ENCODE measurements around the gene MTUS2.
A peak's percentile ranks its signal among the peaks of the same experiment; 100 is the strongest.

MTUS2 gene

DNA sequence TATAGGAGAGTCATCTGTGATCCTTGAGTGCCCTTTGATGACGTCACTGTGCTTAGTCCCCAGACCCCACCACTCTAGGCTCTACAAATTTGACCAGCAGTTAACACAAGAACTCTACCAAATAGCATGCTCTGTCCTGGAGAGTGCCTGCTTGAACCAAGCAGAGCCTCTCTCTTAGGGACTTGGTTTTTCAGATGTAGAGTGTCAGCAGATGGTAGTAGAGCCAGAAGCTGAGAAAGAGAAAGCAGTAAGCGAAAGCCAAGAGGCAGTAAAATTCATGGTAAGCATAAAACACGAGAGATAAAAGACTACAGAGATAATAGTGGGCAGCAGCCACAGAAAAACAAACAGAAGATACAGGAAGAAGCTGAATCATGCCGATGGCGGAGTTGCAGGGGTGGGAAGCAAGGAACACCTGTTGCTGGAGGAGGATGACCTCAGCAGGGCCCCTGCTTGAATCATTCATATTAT, 582.1 kb downstream of the MTUS2 start:
- no peak for DNase-seq (ENCODE audit: low spot score)

DNA sequence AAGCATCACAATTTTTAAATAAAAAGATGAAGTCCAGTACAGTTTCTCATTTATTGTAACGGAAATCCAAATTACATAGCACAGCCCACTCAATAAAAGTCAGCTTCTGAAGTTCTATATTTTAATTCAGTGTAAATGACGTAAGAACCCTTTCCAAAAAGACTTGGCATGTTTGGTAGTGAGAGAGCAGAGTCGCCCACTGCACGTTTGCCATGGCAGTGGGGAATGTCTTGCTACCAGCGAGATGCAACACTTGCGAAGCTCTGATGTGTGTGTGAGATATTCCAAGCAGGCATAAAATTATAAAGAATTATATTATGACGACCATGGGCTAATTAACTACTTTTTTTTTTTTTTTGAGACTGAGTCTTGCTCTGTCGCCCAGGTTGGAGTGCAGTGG, 585.3 kb downstream of the MTUS2 start:
- DNase-seq (ENCODE audit: low spot score) = no peak

DNA sequence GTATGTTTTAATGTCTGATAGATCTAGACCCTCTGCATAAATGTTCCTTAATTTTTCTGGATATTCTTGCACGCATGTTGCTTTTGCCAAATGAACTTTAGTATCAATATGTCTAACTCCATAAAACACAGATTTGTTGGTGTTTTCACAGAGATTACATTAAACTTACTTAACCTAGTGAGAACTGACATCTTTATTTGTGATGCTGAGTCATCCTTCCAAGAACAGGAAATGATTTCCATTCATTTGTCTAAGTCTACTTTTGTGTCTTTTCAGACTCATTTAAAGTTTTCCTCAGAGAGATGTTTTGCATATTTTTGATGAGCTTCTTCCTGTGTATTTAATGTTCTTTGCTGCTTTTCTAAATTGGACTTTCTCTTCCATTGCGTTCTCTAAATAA, 591.3 kb downstream of the MTUS2 start:
- no peak for DNase-seq (ENCODE audit: low spot score)

DNA sequence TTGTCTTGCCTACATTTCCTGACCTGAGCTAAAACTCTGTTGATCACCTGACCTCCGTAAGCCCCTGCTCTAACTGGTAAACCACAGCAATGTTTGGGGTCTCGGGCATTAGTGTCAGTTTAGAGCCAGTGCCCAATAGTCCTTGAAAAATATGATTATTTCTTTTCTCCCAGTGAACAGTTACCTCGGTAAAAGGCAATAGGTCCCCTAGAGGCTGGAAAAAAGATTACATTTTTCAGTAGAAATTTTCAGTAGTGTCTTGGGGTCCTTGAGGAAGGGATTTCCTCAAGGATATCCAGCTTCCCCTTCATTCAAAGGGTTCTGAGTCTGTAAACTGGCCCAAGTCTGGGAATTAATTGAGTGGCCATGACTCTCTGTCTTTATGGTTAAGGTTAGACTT, 597.9 kb downstream of the MTUS2 start:
- no peak for DNase-seq (ENCODE audit: low spot score)

DNA sequence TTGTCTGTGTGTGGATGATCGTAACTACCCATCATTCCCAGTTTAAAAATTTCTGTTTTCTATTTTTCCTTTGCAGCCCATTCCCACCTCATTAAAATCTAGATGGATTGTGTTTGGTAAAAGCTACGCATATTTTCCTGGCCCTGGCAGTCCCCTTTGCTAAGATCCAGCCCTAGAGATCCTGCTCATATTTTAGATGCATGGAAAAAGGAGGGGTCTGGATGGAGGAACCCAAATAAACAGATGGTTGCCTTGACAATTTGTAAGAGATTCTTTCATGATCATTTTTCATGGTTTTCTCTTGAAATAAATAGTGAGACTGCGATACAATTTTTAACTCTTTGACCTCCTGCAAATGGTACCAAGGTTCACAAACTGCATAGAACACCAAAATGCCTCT, 601.0 kb downstream of the MTUS2 start:
- DNase-seq (ENCODE audit: low spot score) = no peak

DNA sequence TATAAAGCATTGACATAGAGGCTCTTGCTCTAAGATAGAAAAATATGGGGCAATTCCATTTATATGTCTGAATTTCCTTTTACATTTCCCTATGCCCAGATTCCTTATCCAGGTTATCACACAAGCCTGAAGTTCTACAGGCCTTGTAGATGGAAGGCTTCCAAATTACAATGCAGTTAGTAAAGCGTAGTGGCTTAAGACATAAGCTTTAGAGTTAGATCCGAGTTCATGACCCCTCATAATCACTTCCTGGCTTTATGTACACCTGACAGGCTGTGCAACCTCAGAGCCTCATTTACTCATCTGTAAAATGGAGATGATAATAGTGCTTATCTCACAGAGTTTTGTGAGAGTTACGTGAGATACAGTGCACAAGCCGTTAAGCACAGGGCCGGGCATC, 601.9 kb downstream of the MTUS2 start:
- no peak for DNase-seq (ENCODE audit: low spot score)

DNA sequence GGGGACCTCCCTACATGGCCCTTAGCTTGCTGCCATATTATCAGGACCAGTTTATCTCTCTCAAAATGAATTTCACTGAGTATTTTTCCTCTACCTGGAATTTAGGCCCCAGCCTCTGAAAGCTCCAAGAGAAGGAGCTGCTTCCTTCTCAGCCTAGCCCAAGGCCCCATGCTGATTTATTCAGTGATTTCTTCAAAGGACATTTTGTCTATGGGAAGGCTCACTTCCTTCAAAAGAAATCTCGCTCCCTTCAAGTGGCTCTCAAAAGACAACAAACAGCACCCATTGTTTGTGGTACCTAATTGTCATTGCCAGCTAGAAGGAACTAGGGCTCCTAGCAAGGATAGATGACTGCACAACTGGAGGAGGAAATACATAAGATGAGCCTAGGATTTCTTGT, 602.9 kb downstream of the MTUS2 start:
- DNase-seq (ENCODE audit: low spot score) = no peak

DNA sequence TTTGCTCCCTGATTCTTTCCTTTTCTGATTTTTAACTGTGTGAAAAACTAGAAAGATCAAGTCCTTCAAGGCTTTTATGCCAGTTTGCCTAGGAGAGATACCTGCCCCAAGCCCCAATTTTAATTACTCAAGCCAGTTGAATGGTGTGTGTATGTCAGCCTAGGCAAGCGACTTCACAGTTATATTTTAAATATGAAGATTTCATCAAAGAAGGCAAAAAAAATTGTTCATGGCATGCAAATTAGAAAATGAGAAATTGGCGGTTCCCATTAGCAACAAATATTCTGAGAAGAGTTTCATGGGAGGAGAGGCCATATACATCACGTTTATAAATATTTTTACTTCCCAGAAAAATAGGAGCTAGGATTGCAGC, 607.8 kb downstream of the MTUS2 start:
- no peak for DNase-seq (ENCODE audit: low spot score)

DNA sequence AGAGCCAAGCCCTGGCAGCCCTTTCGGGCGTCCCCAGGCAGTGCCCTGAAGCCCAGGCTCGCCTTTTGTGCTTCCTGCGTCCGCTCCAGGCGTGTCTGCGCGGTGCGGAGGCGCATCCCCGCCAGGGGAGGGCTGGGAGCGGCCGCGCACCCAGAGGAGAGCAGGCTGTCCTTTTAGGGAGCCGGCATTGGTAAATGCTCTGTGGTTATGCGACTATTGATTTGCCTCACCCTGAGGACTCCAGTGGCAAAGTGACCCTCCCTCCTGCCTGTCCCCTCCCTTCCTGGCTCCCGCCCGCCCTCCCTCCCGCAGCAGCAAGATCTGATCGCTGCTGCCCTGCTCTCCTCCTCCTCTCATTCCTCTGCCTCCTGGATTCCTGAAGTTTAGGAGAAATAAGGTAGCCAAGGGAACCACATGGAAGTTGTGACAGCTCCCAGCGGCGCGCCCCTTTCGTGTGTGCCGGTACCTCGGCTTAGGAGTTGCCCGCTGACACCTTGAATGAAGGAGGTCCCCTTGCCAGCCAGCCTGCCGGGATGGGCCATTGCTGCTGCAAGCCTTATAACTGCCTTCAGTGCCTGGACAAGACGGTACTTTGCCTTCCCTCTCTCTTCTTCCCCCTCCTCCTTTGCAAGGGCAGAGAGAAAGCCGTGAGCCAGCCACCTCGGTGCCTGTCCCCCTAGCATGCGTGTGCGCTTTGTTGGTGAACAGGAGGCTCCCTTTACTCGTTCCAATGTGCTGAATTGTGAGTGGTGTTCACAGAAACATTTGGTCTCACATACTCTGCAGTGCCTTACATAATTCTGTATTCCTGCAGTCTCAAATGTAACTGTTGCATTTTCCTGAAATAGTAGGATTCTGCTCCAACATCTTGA, 608.4 kb downstream of the MTUS2 start:
- peak; percentile 5 for DNase-seq (ENCODE audit: low spot score)

DNA sequence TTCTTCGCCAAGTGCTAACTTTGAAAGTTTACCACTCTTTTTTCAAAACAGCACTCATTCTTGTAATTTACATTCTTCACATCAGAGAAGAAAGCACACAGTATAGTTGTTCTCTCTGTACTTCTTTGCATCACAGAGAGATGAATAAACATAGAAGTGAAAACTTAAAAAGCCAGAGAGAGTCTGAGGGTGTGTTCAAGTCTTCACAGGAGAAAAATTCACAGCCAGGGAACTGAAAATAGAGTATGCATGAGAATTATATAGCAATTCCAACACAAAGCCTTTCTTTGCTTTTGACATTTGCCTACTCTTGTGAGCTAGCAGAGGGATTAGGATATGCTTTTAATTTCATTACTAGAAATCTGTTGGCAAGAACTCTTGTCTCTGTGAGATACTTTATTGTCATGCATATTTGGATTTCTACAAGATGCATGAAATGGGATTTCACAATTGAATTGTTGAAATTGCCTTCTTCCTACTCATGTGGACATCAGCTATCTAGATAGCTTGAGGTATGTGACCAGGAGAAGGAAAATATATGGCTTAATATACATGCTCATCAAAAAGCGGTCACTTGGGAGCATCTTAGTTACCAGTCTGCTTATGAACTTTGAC, 609.3 kb downstream of the MTUS2 start:
- DNase-seq (ENCODE audit: low spot score) = no peak

DNA sequence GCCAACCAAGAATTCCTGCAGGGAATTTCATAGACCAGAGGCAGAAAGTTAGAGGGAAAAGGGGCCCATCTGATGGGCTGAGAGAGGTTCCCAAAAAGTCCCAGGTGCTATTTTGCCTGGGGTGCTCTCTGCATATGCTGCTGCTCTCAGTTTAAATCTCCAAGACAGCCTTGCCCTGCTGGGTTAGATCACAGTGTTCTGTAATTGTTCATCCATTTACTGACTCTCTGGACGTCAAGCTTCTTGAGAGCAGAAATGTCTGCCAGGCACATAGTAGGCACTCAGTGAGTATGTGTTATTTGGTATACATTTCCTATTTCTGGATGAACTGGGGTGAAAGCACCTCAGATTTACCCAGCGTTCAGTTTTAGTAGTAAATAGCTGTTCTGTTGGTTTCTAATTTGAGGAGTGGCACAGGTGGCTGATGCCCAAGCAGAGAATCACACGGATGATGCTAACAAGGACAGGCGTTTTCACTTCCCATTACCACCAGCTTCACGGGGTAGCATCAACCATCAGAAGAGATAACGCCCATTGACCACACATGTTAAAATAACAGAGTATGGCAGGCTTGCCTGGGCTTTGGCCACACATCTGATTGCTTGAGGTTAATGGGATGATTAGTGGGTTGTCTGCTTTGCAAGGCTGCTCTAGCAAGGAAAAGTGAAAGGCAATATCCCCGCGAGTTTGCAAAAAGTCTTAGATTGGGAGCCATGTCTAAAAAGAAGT, 614.2 kb downstream of the MTUS2 start:
- DNase-seq (ENCODE audit: low spot score) = no peak

DNA sequence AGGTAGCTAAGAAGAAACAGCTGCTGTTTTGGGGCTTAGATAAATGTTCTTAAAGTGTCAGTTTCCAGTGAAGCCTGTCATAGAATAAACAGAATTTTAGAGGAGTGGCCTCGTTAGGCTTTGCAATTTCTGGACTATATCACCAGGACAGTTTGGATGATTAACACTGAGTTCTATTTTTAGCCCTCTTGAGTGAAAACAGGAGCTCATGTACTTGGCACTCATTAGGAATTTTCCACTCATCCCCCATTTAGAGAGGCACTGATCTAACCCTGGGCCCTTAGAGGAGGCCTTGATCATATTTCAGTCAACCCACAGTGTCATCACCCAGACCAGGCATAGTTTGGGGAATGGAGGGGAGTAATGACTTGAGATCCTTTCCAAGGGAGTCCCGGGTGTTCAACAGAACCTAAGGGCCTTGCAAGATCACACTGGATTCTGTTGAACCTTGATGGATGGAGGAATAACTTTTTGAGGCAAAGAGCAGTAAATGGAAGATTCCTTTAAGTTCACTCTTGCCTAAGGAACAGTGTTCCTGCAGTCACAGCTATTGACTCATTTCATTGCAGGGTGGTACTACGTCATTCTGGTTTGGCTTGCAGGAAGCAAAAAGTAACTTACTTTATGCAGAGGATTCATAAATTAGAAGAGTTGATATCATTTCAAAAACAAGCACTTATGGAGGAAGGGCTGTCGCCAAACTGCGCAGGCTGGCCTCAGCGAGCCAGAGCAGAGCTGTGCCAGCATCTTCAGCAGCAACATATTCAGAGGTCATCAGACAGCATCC, 615.2 kb downstream of the MTUS2 start:
- no peak for DNase-seq (ENCODE audit: low spot score)

DNA sequence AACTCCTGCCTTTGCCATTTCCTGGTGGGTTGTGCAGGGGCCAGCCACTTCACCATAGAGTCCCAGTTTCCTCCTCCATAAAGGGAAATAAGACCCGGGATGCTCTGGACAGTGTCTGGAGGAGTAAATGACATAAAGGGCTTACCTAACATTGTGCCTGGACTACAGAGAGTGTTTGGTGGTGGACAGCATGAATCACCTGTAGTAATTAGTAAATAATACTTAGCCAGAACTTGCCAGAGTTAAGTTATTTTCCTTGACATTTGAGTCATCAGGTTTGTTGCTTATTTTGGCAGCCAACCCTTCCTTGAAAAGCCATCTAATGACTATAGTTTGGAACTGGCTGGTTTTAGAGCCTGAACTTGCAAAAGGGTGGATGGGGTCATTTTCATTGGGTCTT, 616.2 kb downstream of the MTUS2 start:
- no peak for DNase-seq (ENCODE audit: low spot score)

DNA sequence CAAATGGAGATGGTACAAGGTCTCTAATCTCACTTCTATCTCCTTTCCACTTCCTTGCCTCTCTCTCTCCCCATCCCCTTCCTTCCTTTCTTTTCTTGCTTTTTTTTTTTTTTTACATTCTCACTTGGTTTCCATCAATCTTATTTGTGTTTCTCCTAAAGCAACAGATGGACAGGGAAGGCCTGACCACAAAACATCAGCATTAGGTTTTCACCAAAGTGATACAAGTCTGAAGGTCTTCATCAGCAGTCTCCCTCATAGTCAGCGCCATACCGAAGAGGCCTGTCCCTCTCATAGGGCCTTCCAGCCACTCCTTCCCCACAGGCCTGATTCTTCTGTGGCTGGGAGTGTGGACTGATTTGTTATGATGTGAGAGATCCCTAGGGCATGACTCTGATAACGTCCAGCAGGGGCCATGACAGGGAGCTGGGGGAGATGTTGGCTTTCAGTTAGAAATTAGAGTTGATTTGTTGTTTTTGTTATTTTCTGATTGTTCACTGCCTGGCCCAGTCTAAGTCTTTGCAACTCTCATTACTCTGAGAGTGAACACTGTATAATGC, 616.7 kb downstream of the MTUS2 start:
- no peak for DNase-seq (ENCODE audit: low spot score)

DNA sequence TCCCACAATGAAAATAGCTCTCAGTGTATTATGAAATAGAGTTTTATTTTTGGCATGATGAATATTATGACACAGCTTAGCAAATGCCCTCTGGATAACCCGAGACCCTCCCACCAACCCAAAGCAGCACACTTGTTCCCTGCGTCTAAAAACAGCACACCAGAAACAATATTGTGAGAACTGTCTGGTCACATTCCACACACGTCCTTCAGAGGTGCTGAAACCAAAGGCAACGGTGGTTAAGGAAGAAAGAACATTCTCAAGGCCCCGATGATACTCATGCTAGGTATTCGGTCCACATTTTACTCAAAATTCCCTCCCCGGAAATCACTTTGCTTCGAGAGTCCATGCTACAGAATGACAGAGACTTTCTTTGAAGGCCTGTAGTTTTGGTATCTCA, 618.6 kb downstream of the MTUS2 start:
- DNase-seq (ENCODE audit: low spot score) = no peak

DNA sequence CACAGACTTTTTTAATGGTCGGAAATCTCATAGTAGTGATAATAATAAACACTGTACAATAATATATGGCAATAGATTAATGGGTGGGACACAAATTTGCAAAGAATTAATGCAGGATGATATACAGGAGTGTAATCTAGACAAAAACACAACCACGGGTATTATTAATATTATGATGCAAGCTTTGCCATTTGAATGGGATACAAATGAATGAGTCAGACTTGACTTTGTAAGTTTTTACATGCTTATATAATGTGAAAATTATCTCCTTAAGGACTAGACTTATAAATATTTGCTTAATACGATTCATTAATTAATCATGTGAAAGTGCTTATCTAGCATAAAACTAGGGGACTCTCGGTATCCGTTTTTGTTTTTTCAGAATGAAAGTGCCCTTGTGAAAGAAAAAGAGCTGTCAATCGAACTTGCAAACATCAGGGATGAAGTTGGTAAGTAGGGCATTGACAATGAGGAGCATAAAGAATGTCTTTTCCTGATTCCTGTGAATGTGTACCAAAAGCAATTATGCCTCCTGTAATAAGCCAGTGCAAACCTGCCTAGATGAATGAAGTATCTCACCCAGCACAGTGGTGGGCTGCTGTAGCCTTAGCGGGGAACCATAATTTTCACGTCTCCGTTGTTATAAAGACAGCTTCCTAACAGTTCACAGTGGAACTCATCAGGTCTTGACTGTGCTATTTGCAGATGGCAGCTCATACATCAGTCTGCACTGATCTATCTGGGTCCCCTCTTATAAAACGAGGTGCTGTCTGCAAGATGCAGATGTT, 619.7 kb downstream of the MTUS2 start:
- DNase-seq (ENCODE audit: low spot score) = no peak

DNA sequence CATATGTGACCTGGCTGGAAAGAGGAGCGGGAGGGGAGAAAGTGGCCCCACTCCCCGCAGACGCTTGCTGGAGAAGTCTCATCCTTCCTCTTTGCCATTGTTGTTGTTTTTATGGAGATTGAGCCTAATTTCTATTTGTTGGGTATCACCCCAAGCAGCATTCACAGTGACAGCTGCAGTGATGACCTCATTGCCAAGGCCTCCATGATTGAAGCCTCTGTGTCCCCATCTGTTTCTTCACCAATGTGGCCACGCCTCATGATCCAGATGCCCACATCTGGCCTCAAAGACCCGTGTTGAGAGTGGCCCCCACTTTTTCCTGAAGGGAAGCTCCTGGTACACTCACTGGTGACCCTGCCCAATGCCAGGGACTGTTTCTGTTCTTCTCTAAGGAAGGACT, 621.2 kb downstream of the MTUS2 start:
- no peak for DNase-seq (ENCODE audit: low spot score)

DNA sequence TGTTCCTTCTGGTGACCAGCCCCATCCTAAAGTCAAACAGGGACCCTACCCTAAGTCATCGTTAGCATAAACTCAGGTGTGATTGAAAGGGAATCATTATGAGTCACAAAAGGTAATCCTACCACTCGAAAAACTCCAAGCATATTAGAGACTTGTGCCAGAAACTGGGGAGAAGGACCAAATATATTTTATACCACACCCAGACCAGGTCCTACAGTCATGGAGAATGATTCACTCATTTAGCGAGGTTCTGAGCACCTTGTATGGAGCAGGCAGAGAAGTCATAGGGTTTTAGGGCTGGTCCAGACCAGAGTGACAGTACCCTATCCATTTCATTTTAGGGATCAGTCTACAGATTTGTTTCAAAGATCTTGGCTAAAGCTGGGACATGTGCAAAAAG, 625.9 kb downstream of the MTUS2 start:
- DNase-seq (ENCODE audit: low spot score) = no peak

DNA sequence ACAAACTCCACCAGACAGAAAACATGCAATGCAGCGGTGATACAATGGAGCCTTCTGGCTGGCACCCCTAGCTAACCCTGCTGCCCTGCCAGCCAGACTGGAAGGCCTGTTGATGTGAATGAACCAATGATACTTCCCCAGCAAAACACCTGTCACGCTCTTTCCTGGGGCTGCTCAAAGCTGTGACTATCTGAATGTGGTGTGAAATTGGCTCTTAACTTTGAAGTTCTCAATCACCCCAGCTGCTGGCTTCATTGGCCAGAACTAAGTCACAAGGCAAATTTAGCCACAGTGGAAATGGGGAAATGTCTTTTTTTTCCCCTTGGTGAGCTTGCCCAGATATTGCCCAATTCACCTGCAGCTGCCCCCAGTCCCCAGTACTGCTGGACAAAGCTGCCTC, 628.0 kb downstream of the MTUS2 start:
- no peak for DNase-seq (ENCODE audit: low spot score)

DNA sequence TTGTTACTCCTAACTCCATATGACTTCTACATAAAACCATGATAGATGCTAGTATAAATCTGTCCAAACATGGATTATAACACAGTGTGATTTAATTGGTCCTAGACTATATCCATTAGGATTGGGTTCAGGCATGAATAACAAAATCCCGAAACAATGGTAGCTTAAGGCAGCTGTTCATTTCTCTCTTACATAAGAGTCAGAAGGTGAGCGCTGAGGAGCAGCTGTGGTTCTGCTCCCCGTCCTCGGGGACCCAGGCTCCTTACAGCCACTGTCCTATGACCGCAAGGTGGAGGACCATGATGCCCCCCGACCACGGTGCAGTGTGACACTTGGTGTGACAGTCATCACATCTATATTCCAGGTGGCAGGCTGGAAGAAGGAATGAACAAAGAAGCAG, 629.6 kb downstream of the MTUS2 start:
- DNase-seq (ENCODE audit: low spot score) = no peak

DNA sequence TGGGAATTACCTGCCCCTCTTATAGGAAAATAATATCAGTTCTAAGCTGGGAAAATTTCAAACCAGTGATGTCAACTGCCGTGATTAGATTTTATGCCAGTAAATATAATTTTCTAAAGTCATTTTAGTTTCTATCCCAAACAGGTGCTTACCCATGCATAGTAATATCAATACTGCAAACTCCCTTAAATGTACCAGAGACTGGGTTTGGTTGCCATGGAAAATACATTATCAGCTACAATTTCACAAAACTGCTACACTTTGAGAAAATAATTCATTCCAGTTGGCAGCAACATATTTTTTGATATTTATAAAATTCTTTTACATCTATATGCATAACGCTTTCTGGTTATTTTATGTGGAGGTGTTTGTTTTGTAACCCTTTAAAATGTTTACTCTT, 631.8 kb downstream of the MTUS2 start:
- no peak for DNase-seq (ENCODE audit: low spot score)
